Skeletal muscle satellite cell (primary cell): ENCODE data around the gene GDI2.

Experiments
- H3K27me3 ChIP-seq: 2 replicates; pipeline ENCODE4 v1.7.0; 2013; ENCODE audit warnings: low read length; ENCODE audit not compliant: control insufficient read depth, insufficient read depth
- H3K36me3 ChIP-seq: 2 replicates; pipeline ENCODE4 v1.7.0; 2013; ENCODE audit warnings: mild to moderate bottlenecking, control low read depth, low read length; ENCODE audit not compliant: insufficient read depth
- H3K4me1 ChIP-seq: 2 replicates; pipeline ENCODE4 v1.7.0; 2013; ENCODE audit warnings: low read length; ENCODE audit not compliant: control insufficient read depth, insufficient read depth
- H3K4me2 ChIP-seq: 2 replicates; pipeline ENCODE4 v1.7.0; 2013; ENCODE audit warnings: mild to moderate bottlenecking, low read length
- H3K4me3 ChIP-seq: 2 replicates; pipeline ENCODE4 v1.7.0; 2013; ENCODE audit warnings: low read length
- H3K9ac ChIP-seq: 2 replicates; pipeline ENCODE4 v1.7.0; 2013; ENCODE audit warnings: mild to moderate bottlenecking, low read depth, low read length, moderate library complexity
- H3K9me3 ChIP-seq: replicated peaks from 2 replicates; pipeline ENCODE4 v1.7.0; 2013; ENCODE audit warnings: mild to moderate bottlenecking, control low read depth, low read length

The GDI2 gene

DNA sequence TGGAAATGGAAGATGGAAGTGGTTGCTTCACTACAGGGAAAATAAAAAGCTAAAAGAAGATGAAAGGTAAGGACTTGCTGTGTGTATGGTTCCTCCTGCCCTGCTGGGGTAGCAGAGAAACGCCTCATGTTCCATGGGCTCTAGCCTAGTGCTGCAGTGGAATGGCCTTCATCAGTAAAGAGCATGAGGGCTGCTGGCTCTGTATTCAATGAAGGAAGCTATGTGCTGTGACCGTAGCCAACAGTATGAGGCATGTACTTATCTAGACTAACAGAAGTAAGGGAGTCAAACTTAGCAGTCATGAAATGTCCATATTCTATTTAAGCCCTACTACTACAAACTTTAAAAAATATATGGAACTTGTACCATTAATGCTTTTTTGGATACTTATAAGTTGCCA is 54.3 kb downstream of the GDI2 start:
- H3K4me2 ChIP-seq: no peak overlapping the region
- no peaks in the 10 kb centered on the region for H3K9me3 ChIP-seq
- no peaks in the 10 kb centered on the region for H3K27me3 ChIP-seq
- H3K36me3 ChIP-seq: peaks cover 63% of the 10 kb centered on the region
- H3K9ac ChIP-seq: no peak overlapping the region
- no peak overlapping the region for H3K4me3 ChIP-seq
- no peaks in the 10 kb centered on the region for H3K4me1 ChIP-seq

DNA sequence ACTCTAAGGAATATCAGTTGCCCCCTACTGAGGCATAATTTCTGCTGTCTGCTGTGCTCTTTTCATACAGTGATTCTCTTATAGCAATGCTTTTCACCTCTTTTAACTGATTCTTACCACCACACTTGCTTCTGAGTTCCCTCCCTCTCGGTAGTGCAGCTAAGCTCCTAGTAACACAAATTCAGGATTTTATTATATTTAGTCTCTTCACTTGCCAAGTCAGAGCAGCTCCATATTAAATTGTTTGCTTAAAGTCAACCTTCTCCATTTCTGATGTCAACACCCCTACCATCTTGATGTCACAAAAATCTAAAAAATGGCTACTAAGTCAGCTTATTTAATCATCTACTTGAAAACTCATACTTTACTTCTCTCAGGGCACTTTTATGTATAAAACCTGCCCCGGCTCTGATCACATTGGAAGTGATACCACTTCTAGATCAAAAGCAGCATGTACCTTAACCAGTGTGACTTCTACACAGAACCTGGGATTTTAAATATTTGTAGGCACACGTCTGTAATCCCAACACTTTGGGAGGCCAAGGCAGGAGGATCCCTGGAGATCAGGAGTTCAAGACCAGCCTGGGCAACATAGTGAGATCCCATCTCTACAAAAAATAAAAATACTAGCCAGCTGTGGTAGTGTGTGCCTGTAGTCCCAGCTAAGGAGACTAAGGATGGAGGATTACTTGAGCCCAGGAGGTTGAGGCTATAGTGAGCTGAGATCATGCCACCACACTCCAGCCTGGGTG is 55.3 kb downstream of the GDI2 start:
- H3K4me1 ChIP-seq: no peaks in the 10 kb centered on the region

GRCh38 chr10:5752301-5752871 is 60.8 kb downstream of the GDI2 start:
- Histone ChIP-seq H3K9me3 (no peaks in the 10 kb centered on the region), H3K4me3 (no peak overlapping the region), H3K27me3 (no peaks in the 10 kb centered on the region), H3K4me1 (no peaks in the 10 kb centered on the region), H3K4me2 (no peak overlapping the region), H3K36me3 (peaks cover 37% of the 10 kb centered on the region), H3K9ac (no peak overlapping the region)

More for the DNA sequence above, 55.3 kb downstream of the GDI2 start:
- H3K4me3 ChIP-seq: no peak overlapping the region
- no peak overlapping the region for H3K9ac ChIP-seq
- no peaks in the 10 kb centered on the region for H3K9me3 ChIP-seq
- H3K27me3 ChIP-seq: no peaks in the 10 kb centered on the region
- peaks cover 55% of the 10 kb centered on the region for H3K36me3 ChIP-seq
- H3K4me2 ChIP-seq: no peak overlapping the region

DNA sequence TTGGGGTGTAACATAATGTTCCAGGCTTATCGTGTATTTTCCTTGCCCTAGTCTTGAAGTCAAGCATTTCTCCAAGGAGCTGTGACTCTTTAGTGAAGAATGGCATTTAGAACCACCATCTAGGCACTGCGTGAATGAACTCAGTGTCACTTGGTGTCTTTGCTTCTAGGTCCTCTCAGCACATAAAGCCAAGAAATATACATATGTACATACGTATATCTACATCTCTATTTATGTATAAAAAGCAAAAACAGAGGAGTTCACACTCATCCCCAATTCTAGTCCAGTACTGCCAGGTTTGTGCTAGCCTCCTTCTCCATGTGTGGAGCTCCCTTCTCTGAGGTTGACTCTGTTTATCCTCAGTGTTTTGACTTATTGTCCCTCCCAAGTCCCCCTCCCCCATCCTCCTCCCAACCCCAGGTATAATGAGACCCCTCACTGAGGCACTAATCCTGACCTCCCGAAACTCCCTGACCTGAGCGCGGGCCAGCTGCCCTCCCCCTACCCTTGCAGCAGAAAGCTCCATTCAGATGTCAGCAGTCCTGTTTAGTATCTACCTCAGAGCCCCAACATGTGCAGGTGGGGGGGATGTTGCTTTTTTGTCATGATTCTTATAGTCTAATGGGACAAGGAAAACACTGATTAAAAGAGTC is 61.5 kb downstream of the GDI2 start:
- H3K4me2 ChIP-seq: no peak overlapping the region
- H3K27me3 ChIP-seq: no peaks in the 10 kb centered on the region
- no peaks in the 10 kb centered on the region for H3K9me3 ChIP-seq
- H3K36me3 ChIP-seq: peaks cover 37% of the 10 kb centered on the region
- H3K9ac ChIP-seq: no peak overlapping the region
- H3K4me3 ChIP-seq: no peak overlapping the region
- no peaks in the 10 kb centered on the region for H3K4me1 ChIP-seq

DNA sequence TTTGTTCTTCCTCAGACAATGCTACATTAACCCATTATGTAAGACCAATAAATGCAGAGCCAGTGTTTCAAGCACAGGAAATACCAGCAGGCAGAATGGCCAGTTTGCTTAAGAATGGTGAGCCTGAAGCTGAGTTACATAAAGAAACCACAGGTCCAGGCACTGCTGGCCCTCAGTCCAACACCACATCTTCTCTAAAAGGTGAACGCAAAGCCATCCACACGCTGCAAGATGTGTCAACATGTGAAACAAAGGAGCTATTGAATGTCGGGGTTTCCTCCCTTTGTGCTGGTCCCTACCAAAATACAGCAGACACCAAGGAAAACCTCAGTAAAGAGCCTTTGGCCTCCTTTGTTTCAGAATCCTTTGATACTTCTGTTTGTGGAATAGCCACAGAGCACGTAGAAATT is 64.8 kb downstream of the GDI2 start:
- no peaks in the 10 kb centered on the region for H3K4me1 ChIP-seq
- no peaks in the 10 kb centered on the region for H3K27me3 ChIP-seq
- H3K9me3 ChIP-seq: no peaks in the 10 kb centered on the region
- H3K4me2 ChIP-seq: no peak overlapping the region
- no peak overlapping the region for H3K4me3 ChIP-seq
- no peak overlapping the region for H3K9ac ChIP-seq
- H3K36me3 ChIP-seq: peaks cover 53% of the 10 kb centered on the region

DNA sequence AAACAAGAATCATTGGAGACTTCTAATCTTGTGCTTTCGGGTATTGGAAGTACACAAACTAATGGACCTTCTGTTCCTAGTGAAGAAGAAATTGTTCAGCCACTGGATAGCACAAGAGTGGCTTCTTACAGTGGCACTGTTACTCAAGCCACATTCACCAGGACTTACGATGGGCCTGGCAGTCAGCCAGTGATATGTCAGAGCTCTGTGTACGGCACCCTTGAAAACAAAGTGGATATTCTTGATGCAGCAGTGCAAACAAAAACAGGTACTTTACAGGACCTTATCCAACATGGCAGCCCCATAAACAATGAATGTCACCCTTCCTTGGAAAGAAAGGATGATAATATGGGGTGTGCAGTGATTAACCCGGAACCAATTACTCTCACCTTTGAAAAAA is 67.0 kb downstream of the GDI2 start:
- Histone ChIP-seq H3K9ac (no peak overlapping the region), H3K4me1 (no peaks in the 10 kb centered on the region), H3K36me3 (peaks cover 72% of the 10 kb centered on the region), H3K27me3 (no peaks in the 10 kb centered on the region), H3K4me2 (no peak overlapping the region), H3K4me3 (no peak overlapping the region), H3K9me3 (no peaks in the 10 kb centered on the region)

DNA sequence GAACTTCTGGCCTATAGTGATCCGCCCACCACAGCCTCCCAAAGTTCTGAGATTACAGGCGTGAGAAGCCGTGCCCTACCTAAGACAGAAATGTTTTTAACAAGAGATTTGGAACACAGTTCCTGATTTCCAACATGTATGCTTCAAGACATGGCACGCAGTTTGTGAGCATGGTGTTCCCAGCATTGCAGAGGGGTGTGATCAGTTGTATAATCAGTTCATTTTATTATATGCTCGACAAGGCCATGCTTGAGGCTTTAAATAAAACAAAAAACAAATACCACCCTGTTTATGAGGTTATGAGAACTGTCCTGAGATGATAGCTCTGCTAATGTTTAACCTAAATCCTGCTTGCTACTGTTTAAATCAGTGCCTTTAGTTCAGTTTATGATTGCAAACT is 68.4 kb downstream of the GDI2 start:
- no peaks in the 10 kb centered on the region for H3K27me3 ChIP-seq
- no peaks in the 10 kb centered on the region for H3K9me3 ChIP-seq
- H3K4me2 ChIP-seq: no peak overlapping the region
- no peak overlapping the region for H3K9ac ChIP-seq
- no peak overlapping the region for H3K4me3 ChIP-seq
- peaks cover 80% of the 10 kb centered on the region for H3K36me3 ChIP-seq
- H3K4me1 ChIP-seq: no peaks in the 10 kb centered on the region

GRCh38 chr10:5743736-5744135 is 69.5 kb downstream of the GDI2 start:
- Histone ChIP-seq H3K4me1 (no peaks in the 10 kb centered on the region), H3K9me3 (no peaks in the 10 kb centered on the region), H3K27me3 (no peaks in the 10 kb centered on the region), H3K4me2 (no peak overlapping the region), H3K36me3 (peaks cover 74% of the 10 kb centered on the region), H3K9ac (no peak overlapping the region), H3K4me3 (no peak overlapping the region)

- Histone ChIP-seq H3K4me2 (no peak overlapping the region), H3K36me3 (peaks cover 58% of the 10 kb centered on the region), H3K4me1 (no peaks in the 10 kb centered on the region), H3K4me3 (no peak overlapping the region), H3K9ac (no peak overlapping the region), H3K27me3 (no peaks in the 10 kb centered on the region), H3K9me3 (no peaks in the 10 kb centered on the region)
These were observed 71.1 kb downstream of the GDI2 start for GRCh38 chr10:5742116-5742515.

DNA sequence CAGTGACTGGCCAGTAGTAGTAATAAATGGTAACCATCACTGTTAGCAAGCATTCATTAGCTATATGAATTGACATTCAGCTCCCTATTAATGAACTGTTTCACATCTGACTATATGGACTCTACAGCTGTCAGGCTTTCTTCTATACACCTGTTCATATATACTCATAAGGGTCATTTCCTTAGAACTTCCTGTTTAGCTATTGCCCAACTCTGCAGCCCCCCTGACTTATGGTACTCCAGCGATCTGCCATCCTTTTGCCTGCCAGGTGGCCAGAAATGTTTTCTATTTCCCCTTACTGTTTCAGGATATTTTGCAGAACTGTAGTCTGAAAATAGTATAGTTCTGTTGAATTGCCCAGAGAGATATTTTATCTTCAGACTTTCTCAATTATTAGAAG is 72.0 kb downstream of the GDI2 start:
- Histone ChIP-seq H3K4me1 (no peaks in the 10 kb centered on the region), H3K9ac (no peak overlapping the region), H3K9me3 (no peaks in the 10 kb centered on the region), H3K4me3 (no peak overlapping the region), H3K4me2 (no peak overlapping the region), H3K27me3 (no peaks in the 10 kb centered on the region), H3K36me3 (peaks cover 54% of the 10 kb centered on the region)

- Histone ChIP-seq H3K4me1 (no peaks in the 10 kb centered on the region), H3K36me3 (peaks cover 42% of the 10 kb centered on the region)
These were observed 74.8 kb downstream of the GDI2 start for GRCh38 chr10:5738427-5738826.

GRCh38 chr10:5737352-5737751 is 75.9 kb downstream of the GDI2 start:
- no peaks in the 10 kb centered on the region for H3K4me1 ChIP-seq
- no peak overlapping the region for H3K4me3 ChIP-seq
- H3K36me3 ChIP-seq: peaks cover 34% of the 10 kb centered on the region
- H3K27me3 ChIP-seq: no peaks in the 10 kb centered on the region
- no peak overlapping the region for H3K9ac ChIP-seq
- no peak overlapping the region for H3K4me2 ChIP-seq
- no peaks in the 10 kb centered on the region for H3K9me3 ChIP-seq

More at GRCh38 chr10:5738427-5738826, 74.8 kb downstream of the GDI2 start:
- Histone ChIP-seq H3K4me3 (no peak overlapping the region), H3K4me2 (no peak overlapping the region), H3K9me3 (no peaks in the 10 kb centered on the region), H3K27me3 (no peaks in the 10 kb centered on the region), H3K9ac (no peak overlapping the region)
